RWPE2 (cell line): ENCODE data around the gene COMMD3.

ENCODE experiments used
- ATAC-seq: fragments of 200-7000 bp; cut with Tn5 transposase; 3 replicates; pipeline ENCODE4 v1.9.1; 2021; ENCODE audit warnings: low read depth
- DNase-seq: peaks from one replicate; pipeline ENCODE4 v3.0.0-alpha.2; 2020; ENCODE audit warnings: low spot score
- H3K27ac ChIP-seq: fragments of 450-650 bp; 2 replicates; pipeline ENCODE4 v1.5.1; 2017; ENCODE audit warnings: mild to moderate bottlenecking; ENCODE audit not compliant: poor library complexity, severe bottlenecking
- H3K27me3 ChIP-seq: fragments of 250-450 bp; sonication (Bioruptor Pico); 2 replicates; pipeline ENCODE4 v1.5.1; 2021; ENCODE audit warnings: mild to moderate bottlenecking, moderate library complexity; ENCODE audit not compliant: insufficient read depth, poor library complexity, severe bottlenecking
- H3K36me3 ChIP-seq: fragments of 250-450 bp; sonication (Bioruptor Pico); 2 replicates; pipeline ENCODE4 v1.5.1; 2020; ENCODE audit warnings: low read depth, mild to moderate bottlenecking, moderate library complexity
- H3K4me1 ChIP-seq: fragments of 250-450 bp; sonication (Bioruptor Pico); 2 replicates; pipeline ENCODE4 v1.5.1; 2021; ENCODE audit warnings: mild to moderate bottlenecking, moderate library complexity; ENCODE audit not compliant: insufficient read depth, poor library complexity, severe bottlenecking
- H3K4me3 ChIP-seq: fragments of 250-450 bp; sonication (Bioruptor Pico); 2 replicates; pipeline ENCODE4 v1.5.1; 2021; ENCODE audit warnings: mild to moderate bottlenecking, moderate library complexity; ENCODE audit not compliant: severe bottlenecking
- H3K9me3 ChIP-seq: fragments of 250-450 bp; sonication (Bioruptor Pico); 2 replicates; pipeline ENCODE4 v1.5.1; 2021; ENCODE audit warnings: mild to moderate bottlenecking, moderate library complexity; ENCODE audit not compliant: severe bottlenecking
- TF ChIP-seq, protein P1 (sequence below): fragments of 450-650 bp; IDR thresholded peaks from one replicate; pipeline ENCODE4 v1.5.1; 2017; ENCODE audit warnings: mild to moderate bottlenecking, moderate library complexity; ENCODE audit not compliant: poor library complexity, severe bottlenecking

Gene COMMD3

DNA sequence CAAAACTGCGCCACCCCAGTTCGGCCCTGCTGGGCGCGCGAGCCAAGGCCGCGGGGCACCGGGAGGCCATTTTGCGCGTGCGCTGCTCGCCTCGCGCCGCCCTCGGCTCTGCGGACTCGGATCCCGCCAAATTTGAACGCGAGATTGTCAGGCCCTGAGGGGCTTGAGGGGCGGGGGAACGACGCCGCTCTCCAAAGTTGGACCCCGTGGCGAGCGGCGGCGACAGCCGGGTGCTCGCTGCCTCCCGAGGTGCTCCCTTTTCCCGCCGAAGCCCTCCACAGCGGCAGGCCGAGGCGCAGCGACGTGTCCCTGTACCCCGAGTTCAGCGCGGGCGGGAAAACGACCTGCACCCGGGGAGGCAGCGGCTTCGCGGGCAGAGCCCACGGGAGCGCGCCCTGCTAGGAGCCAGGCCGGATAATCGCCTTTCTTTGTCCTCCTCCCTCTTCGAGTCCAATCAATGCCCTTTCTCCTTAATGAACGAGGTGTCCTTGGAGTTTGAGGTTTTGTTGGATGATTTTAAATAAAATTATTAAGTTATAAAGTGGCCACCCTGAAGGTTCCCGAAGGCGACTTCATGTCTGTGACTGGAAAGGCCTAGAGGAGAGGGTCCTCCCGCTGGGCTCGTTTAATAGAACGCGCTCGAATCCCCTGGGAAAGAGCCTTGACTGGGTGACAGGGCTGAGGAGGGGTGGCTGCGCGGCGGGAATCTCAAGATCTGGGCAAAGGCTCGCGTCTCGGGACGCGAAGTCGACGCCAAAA is 18.4 kb downstream of the COMMD3 start:
- Histone ChIP-seq H3K36me3 (peaks cover 15% of the 10 kb centered on the region), H3K4me3 (peak overlapping the region; percentile 28), H3K27me3 (peaks cover 60% of the 10 kb centered on the region), H3K4me1 (peaks cover 6% of the 10 kb centered on the region), H3K27ac (no peak overlapping the region), H3K9me3 (peaks cover 3% of the 10 kb centered on the region)
- no peak for ATAC-seq
- no peak for DNase-seq
- TF ChIP-seq, protein P1, sequence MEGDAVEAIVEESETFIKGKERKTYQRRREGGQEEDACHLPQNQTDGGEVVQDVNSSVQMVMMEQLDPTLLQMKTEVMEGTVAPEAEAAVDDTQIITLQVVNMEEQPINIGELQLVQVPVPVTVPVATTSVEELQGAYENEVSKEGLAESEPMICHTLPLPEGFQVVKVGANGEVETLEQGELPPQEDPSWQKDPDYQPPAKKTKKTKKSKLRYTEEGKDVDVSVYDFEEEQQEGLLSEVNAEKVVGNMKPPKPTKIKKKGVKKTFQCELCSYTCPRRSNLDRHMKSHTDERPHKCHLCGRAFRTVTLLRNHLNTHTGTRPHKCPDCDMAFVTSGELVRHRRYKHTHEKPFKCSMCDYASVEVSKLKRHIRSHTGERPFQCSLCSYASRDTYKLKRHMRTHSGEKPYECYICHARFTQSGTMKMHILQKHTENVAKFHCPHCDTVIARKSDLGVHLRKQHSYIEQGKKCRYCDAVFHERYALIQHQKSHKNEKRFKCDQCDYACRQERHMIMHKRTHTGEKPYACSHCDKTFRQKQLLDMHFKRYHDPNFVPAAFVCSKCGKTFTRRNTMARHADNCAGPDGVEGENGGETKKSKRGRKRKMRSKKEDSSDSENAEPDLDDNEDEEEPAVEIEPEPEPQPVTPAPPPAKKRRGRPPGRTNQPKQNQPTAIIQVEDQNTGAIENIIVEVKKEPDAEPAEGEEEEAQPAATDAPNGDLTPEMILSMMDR: no peak

DNA sequence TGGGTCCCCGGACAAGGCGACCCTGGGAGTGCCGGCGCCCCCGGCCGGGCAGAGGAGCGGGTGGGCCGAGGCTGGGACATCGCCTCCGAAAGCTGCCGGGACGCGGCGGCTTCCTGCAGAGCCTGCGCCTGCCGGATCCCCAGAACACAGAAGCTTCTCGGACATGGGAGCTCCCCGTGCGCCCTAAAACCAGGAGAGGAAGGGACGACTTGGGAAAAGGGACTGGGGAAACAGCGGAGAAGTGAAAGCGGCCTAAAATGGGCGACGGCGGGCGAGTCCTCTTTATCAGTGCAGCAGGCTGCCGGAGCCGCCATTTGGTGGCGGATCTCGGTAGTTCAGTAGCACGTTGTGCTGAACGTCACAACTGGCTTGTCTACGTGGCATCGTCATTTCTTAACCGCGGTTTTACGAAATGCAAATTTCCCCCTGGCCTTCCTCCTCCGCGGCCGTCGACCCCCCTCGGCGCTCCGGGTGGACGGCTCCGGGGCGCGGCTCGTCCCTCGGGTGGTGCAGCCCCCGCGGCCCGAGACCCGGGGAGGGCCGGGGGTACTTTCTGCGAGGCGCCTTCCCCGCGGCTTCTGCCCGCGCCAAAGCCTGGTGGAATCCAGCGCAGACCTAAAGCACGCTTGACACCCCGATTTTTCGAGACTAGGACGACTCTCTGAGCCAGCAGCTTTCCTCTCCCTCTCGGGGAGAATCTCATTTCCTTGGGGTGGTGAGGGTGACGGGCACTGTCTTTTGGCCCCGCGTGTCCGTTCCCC is 19.2 kb downstream of the COMMD3 start:
- peaks cover 10% of the 10 kb centered on the region for H3K4me1 ChIP-seq
- H3K27ac ChIP-seq: no peak overlapping the region
- ATAC-seq (peak; percentile 37; the same call in 1 of the 3 replicates), DNase-seq (no peak)
- H3K9me3 ChIP-seq: peaks cover 3% of the 10 kb centered on the region
- TF ChIP-seq, protein P1: no peak
- peaks cover 66% of the 10 kb centered on the region for H3K27me3 ChIP-seq
- H3K4me3 ChIP-seq: peak overlapping the region; percentile 28
- H3K36me3 ChIP-seq: peaks cover 8% of the 10 kb centered on the region

DNA sequence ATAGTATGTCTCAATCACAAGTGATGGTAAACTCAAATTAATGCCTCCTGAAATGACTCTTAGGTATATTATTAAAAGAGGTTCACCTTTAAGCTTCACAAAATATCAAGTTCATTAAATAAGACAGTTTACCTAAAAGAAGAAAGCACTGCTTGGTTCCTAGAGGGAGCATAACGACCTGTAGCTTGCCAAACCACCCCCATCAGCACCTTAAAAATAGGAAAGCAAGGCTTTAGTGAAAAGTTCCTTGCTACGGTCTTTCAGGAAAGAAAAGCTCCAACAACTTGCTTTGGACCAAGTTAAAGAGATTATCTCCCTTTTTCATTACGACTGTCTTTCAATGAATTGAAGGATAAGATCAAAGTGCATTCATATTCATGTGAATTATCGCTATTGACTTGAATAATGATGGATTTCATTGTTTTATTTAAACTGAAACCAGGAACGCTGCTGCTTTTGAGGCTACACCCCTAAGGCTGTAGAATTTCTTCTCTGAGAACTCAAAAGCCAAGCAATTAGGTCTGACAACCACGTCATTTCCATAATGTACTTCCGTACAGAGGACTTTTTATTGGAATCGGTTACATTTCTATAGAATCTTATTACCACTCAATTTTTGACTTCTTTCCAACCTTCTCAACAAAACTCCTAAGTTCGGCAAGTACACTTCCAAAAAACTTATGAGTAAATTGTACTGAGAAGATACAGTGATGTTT is 22.2 kb downstream of the COMMD3 start:
- TF ChIP-seq, protein P1: no peak
- H3K27ac ChIP-seq: no peak overlapping the region

DNA sequence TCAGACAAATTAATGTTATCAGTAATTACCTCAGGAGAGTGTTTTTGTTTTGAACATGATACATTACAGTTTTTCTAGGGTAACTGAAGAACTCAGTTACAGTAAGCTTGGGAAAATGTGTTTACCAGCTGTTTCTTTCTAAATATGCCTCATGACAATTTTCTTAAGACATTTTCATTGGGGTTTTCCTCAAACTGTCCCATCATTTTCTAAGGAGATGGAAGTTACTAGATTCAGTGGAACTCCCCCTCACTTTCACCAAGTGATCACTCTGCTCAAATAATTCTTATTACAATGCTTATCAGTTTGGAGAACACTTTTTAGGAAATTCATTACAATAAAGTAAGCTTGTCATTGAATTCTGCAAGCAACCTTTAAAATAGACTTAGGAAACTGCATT is 22.7 kb downstream of the COMMD3 start:
- DNase-seq (no peak), ATAC-seq (no peak)
- Histone ChIP-seq H3K4me3 (no peak overlapping the region), H3K36me3 (no peaks in the 10 kb centered on the region), H3K27ac (no peak overlapping the region), H3K27me3 (peaks cover 91% of the 10 kb centered on the region), H3K9me3 (no peaks in the 10 kb centered on the region), H3K4me1 (peaks cover 10% of the 10 kb centered on the region)
- TF ChIP-seq, protein P1: no peak

More for the DNA sequence above, 22.2 kb downstream of the COMMD3 start:
- DNase-seq: no peak
- Histone ChIP-seq H3K27me3 (peaks cover 89% of the 10 kb centered on the region), H3K4me1 (peaks cover 10% of the 10 kb centered on the region), H3K36me3 (no peaks in the 10 kb centered on the region), H3K9me3 (no peaks in the 10 kb centered on the region), H3K4me3 (no peak overlapping the region)
- no peak for ATAC-seq
